Body of pancreas (tissue), 4 donors: ENCODE results near the gene KCNC1. TPM values are rescaled to one million over a fixed set of nuclear protein-coding genes. Genes with fewer than 3 reads are reported as not detected.
A peak's percentile ranks its signal among the peaks of the same experiment; 100 is the strongest.

Source experiments
- ATAC-seq: fragments of 150-250 bp; one replicate; pipeline ENCODE4 v1.9.1; 2016
- DNase-seq, 4 donors: peaks; one replicate each; pipeline ENCODE4 v3.0.0-alpha.2; 2019
- H3K27ac ChIP-seq, 4 donors: fragments of 200-600 bp; sonication (generic); 1 replicate in 3 of 4; 2 replicates in 1 of 4; pipeline versions ENCODE4 v1.5.1 to v1.6.1; 2016 to 2019; ENCODE audit warnings: mild to moderate bottlenecking in 1 of 4, mixed read lengths in 1 of 4, moderate library complexity in 1 of 4
- H3K27me3 ChIP-seq, 2 donors: fragments of 200-600 bp; sonication (generic); one replicate each; pipeline ENCODE4 v1.6.0; 2016; ENCODE audit warnings: mild to moderate bottlenecking in 1 of 2
- H3K36me3 ChIP-seq, 2 donors: fragments of 200-600 bp; sonication (generic); replicated peaks in 1 of 2; 2 replicates each; pipeline ENCODE4 v1.5.1; 2016; ENCODE audit warnings: low read depth in 2 of 2; ENCODE audit not compliant: insufficient read depth in 1 of 2
- H3K4me1 ChIP-seq: fragments of 200-600 bp; sonication (generic); one replicate; pipeline ENCODE4 v1.6.0; 2016
- H3K4me3 ChIP-seq, 2 donors: fragments of 200-600 bp; sonication (generic); 1 replicate in 1 of 2; 2 replicates in 1 of 2; pipeline ENCODE4 v1.5.1; 2016 to 2019
- H3K9me3 ChIP-seq, 3 donors: fragments of 200-600 bp; sonication (generic); 1 replicate in 2 of 3; 2 replicates in 1 of 3; pipeline ENCODE4 v1.5.1; 2016
- POLR2A ChIP-seq, 3 donors: fragments of 450-650 bp; IDR thresholded peaks; one replicate each; pipeline ENCODE4 v1.6.1; 2016; ENCODE audit warnings: antibody characterized with exemption in 3 of 3, mild to moderate bottlenecking in 2 of 3
- WGBS, 2 donors: methylation state at CpG; one replicate each; pipeline ENCODE4 v1.1.5; 2017; 5-methylcytosine and 5-hydroxymethylcytosine counted together
- intact Hi-C: fragments of 100-400 bp; cut with DNase I; formaldehyde crosslinking; loops from one replicate; pipeline ENCODE4 v1.15.1; 2023
- total RNA-seq, 2 donors: library from RNA; depleted of rRNA; stranded (reverse); fragments of >200 nt; gene quantifications; one replicate each; pipeline ENCODE4 v1.1.0, GENCODE V29; 2016
- TF ChIP-seq, protein P1 (sequence below), 7 experiments: fragments of 450-650 bp in 4 of 7; fragments of 200-600 bp in 3 of 7; sonication (generic) in 3 of 7; IDR thresholded peaks; one replicate each; pipeline ENCODE4 v1.5.1; 2016 to 2019; ENCODE audit warnings: antibody characterized with exemption in 7 of 7

Gene KCNC1
- total RNA-seq, 2 donors from 2014 or later, result 0.26 TPM; not detected in 1

DNA sequence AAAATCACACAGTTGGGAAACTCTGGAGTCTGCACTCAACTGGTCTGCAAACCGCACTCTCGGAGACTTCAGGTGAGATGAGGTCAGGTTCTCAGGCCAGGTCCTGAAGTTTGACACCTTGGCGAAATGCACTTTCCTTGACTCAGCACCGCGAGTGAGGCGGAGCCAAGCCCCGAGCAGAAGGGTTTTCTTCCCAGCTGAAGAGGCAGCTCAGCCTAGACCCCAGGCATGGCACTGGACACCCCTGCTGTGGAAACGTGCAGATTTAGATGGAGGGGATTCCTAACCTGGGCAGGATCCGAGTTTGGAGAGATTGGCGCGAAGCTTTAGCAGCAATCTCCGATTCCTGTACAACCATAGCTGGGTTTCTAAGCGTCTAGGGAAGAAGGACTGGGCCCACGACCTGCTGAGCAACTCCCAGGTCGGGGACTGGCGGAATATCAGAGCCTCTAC, 16.0 kb upstream of the KCNC1 start:
- no peak for TF ChIP-seq POLR2A (IDR thresholded peaks at IDR 0.05)
- TF ChIP-seq, protein P1, sequence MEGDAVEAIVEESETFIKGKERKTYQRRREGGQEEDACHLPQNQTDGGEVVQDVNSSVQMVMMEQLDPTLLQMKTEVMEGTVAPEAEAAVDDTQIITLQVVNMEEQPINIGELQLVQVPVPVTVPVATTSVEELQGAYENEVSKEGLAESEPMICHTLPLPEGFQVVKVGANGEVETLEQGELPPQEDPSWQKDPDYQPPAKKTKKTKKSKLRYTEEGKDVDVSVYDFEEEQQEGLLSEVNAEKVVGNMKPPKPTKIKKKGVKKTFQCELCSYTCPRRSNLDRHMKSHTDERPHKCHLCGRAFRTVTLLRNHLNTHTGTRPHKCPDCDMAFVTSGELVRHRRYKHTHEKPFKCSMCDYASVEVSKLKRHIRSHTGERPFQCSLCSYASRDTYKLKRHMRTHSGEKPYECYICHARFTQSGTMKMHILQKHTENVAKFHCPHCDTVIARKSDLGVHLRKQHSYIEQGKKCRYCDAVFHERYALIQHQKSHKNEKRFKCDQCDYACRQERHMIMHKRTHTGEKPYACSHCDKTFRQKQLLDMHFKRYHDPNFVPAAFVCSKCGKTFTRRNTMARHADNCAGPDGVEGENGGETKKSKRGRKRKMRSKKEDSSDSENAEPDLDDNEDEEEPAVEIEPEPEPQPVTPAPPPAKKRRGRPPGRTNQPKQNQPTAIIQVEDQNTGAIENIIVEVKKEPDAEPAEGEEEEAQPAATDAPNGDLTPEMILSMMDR (IDR thresholded peaks at IDR 0.05), result no peak
- Histone ChIP-seq H3K27me3 (peaks cover 0 to 25% of the 10 kb centered on the region in 2 donors), H3K4me3 (no peak overlapping the region), H3K27ac (no peak overlapping the region), H3K4me1 (peaks cover 32% of the 10 kb centered on the region), H3K36me3 (no peaks in the 10 kb centered on the region), H3K9me3 (no peaks in the 10 kb centered on the region)
- DNase-seq (no peak), ATAC-seq (no peak)
- intact Hi-C loops, result no loop called here
- WGBS, 2 donors, result 0 to 5% methylated on average over 2 to 16 of the region's 16 CpGs

DNA sequence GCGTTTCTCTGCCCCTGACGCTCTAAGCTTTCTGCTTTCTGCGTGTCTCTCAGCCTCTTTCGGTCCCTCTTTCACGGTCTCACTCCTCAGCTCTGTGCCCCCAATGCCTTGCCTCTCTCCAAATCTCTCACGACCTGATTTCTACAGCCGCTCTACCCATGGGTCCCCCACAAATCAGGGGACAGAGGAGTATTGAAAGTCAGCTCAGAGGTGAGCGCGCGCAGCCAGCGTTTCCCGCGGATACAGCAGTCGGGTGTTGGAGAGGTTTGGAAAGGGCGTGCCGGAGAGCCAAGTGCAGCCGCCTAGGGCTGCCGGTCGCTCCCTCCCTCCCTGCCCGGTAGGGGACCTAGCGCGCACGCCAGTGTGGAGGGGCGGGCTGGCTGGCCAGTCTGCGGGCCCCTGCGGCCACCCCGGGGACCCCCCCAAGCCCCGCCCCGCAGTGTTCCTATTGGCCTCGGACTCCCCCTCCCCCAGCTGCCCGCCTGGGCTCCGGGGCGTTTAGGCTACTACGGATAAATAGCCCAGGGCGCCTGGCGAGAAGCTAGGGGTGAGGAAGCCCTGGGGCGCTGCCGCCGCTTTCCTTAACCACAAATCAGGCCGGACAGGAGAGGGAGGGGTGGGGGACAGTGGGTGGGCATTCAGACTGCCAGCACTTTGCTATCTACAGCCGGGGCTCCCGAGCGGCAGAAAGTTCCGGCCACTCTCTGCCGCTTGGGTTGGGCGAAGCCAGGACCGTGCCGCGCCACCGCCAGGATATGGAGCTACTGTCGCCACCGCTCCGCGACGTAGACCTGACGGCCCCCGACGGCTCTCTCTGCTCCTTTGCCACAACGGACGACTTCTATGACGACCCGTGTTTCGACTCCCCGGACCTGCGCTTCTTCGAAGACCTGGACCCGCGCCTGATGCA, 15.3 kb upstream of the KCNC1 start, which contains the start of gene MYOD1:
Gene MYOD1 (plus strand): TSS at position 544 of the 910 bp plus-strand sequence. CDS start 212 bp downstream, at position 756.
- DNase-seq, result no peak
- no peak for ATAC-seq
- Histone ChIP-seq H3K36me3 (no peaks in the 10 kb centered on the region), H3K27ac (no peak within 1 kb of the TSS), H3K4me1 (peaks cover 32% of the 10 kb centered on the region), H3K4me3 (no peak within 1 kb of the TSS), H3K9me3 (no peaks in the 10 kb centered on the region), H3K27me3 (peaks cover 0 to 25% of the 10 kb centered on the region in 2 donors)
- WGBS, 2 donors, result 3 to 5% methylated on average over 27 to 51 of the region's 68 CpGs
- TF ChIP-seq POLR2A (IDR thresholded peaks at IDR 0.05), result no peak
- TF ChIP-seq, protein P1 (IDR thresholded peaks at IDR 0.05), result no peak
- intact Hi-C loops, result no loop called here

DNA sequence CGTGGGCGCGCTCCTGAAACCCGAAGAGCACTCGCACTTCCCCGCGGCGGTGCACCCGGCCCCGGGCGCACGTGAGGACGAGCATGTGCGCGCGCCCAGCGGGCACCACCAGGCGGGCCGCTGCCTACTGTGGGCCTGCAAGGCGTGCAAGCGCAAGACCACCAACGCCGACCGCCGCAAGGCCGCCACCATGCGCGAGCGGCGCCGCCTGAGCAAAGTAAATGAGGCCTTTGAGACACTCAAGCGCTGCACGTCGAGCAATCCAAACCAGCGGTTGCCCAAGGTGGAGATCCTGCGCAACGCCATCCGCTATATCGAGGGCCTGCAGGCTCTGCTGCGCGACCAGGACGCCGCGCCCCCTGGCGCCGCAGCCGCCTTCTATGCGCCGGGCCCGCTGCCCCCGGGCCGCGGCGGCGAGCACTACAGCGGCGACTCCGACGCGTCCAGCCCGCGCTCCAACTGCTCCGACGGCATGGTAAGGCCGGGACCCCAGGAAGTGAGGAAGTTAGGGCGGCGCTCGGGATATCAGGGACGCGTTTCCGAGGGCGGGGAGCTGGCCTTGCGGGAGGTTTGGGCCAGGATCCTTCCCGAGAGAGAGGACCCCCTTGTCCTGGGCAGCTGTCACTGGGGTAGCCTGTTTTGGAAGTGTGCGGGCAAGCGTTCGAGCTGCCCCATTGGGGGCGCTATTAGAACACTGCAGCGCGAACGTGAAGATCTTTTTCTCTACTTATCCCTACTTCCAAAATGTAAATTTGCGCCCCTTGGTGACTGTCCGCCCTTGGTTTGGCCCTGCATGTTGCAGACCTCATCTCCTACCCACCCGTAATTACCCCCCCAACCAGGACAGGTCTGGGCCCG, 14.4 kb upstream of the KCNC1 start:
- intact Hi-C loops, result no loop called here
- TF ChIP-seq, protein P1 (IDR thresholded peaks at IDR 0.05), result peak in 1 of 7 experiments; percentile 4
- TF ChIP-seq POLR2A (IDR thresholded peaks at IDR 0.05), result no peak
- DNase-seq, result no peak
- no peak overlapping the region for H3K27ac ChIP-seq
- H3K27me3 ChIP-seq, result peaks cover 0 to 25% of the 10 kb centered on the region in 2 donors
- WGBS, 2 donors, result 3 to 5% methylated on average over 27 to 84 of the region's 85 CpGs
- no peak for ATAC-seq
- H3K36me3 ChIP-seq, result no peaks in the 10 kb centered on the region
- no peaks in the 10 kb centered on the region for H3K9me3 ChIP-seq
- no peak overlapping the region for H3K4me3 ChIP-seq
- H3K4me1 ChIP-seq, result peaks cover 32% of the 10 kb centered on the region

DNA sequence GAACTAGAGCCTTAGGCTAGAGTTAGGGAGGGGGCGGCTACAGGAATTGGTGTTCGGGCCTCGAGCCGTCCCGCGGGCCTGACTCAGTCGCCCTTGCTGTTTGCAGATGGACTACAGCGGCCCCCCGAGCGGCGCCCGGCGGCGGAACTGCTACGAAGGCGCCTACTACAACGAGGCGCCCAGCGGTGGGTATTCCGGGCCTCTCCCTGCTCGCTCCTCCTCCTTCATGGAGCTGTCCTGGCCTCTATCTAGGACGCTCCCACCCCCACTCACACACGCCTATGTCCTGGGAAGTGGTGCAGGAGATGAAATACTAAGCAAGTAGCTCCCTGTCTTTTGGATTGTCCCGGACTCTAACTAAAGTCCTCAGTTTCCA, 13.8 kb upstream of the KCNC1 start:
- TF ChIP-seq, protein P1 (IDR thresholded peaks at IDR 0.05), result no peak
- TF ChIP-seq POLR2A (IDR thresholded peaks at IDR 0.05), result no peak
- intact Hi-C loops, result no loop called here
- DNase-seq (no peak), ATAC-seq (no peak)
- Histone ChIP-seq H3K9me3 (no peaks in the 10 kb centered on the region), H3K4me1 (peaks cover 32% of the 10 kb centered on the region), H3K36me3 (no peaks in the 10 kb centered on the region), H3K27me3 (peaks cover 0 to 25% of the 10 kb centered on the region in 2 donors), H3K27ac (no peak overlapping the region), H3K4me3 (no peak overlapping the region)
- WGBS, 2 donors, result 0 to 2% methylated on average over 2 to 23 of the region's 24 CpGs
